HL-60 (cell line): ENCODE results near the gene REXO1.

Source experiments
- DNase-seq, 2 experiments: peaks; one replicate each; pipeline ENCODE4 v3.0.0-alpha.2; 2010 to 2020; ENCODE audit warnings: low read depth in 1 of 2, low spot score in 1 of 2
- H3K27ac ChIP-seq: fragments of 250-450 bp; sonication (Bioruptor Pico); replicated peaks from 2 replicates; pipeline ENCODE4 v1.5.1; 2020; ENCODE audit warnings: mild to moderate bottlenecking, moderate library complexity
- H3K27me3 ChIP-seq: fragments of 250-450 bp; sonication (Bioruptor Pico); 2 replicates; pipeline ENCODE4 v1.5.1; 2021; ENCODE audit warnings: mild to moderate bottlenecking, moderate library complexity; ENCODE audit not compliant: insufficient read depth, poor library complexity, severe bottlenecking
- H3K4me3 ChIP-seq: replicated peaks from 2 replicates; pipeline ENCODE4 v1.5.1; 2011; ENCODE audit warnings: mild to moderate bottlenecking, control low read depth, low read length; ENCODE audit not compliant: insufficient read depth
- CTCF ChIP-seq: IDR thresholded peaks from one replicate; pipeline ENCODE4 v1.5.1; 2011; ENCODE audit warnings: low read length, control low read depth, inconsistent platforms; ENCODE audit not compliant: insufficient read depth
- GABPA ChIP-seq: IDR thresholded peaks from 2 replicates; pipeline ENCODE4 v1.6.1; 2012; ENCODE audit warnings: low read depth
- POLR2AphosphoS5 ChIP-seq: IDR thresholded peaks from 2 replicates; pipeline ENCODE4 v1.6.1; 2012; ENCODE audit warnings: low read depth
- REST ChIP-seq: IDR thresholded peaks from 2 replicates; pipeline ENCODE4 v1.6.1; 2012; ENCODE audit warnings: low read depth; ENCODE audit not compliant: insufficient replicate concordance
- SPI1 ChIP-seq: IDR thresholded peaks from 2 replicates; pipeline ENCODE4 v1.6.1; 2012; ENCODE audit warnings: low read depth, mild to moderate bottlenecking, borderline replicate concordance

Gene REXO1

GRCh38 chr19:1779574-1779973 is 68.7 kb downstream of the REXO1 start:
- Histone ChIP-seq H3K27me3 (peaks cover 46% of the 10 kb centered on the region), H3K27ac (no peak overlapping the region), H3K4me3 (no peak overlapping the region)
- DNase-seq, result no peak
- no peak for TF ChIP-seq SPI1
- no peak for TF ChIP-seq POLR2AphosphoS5
- TF ChIP-seq GABPA, result no peak
- no peak for TF ChIP-seq CTCF
- TF ChIP-seq REST, result no peak

- DNase-seq, result no peak
- Histone ChIP-seq H3K27ac (no peak overlapping the region), H3K27me3 (peaks cover 56% of the 10 kb centered on the region), H3K4me3 (no peak overlapping the region)
- TF ChIP-seq REST (no peak), CTCF (no peak), SPI1 (no peak), GABPA (no peak), POLR2AphosphoS5 (no peak)
Observed at GRCh38 chr19:1777149-1777548, 71.1 kb downstream of the REXO1 start.

- H3K27me3 ChIP-seq, result peaks cover 56% of the 10 kb centered on the region
- TF ChIP-seq CTCF (no peak), POLR2AphosphoS5 (no peak), GABPA (no peak), SPI1 (no peak), REST (no peak)
- no peak overlapping the region for H3K4me3 ChIP-seq
- no peak for DNase-seq
- no peak overlapping the region for H3K27ac ChIP-seq
Observed at GRCh38 chr19:1776606-1777147, 71.6 kb downstream of the REXO1 start.
